ENCODE measurements around the gene FOXR2.

FOXR2 gene

DNA sequence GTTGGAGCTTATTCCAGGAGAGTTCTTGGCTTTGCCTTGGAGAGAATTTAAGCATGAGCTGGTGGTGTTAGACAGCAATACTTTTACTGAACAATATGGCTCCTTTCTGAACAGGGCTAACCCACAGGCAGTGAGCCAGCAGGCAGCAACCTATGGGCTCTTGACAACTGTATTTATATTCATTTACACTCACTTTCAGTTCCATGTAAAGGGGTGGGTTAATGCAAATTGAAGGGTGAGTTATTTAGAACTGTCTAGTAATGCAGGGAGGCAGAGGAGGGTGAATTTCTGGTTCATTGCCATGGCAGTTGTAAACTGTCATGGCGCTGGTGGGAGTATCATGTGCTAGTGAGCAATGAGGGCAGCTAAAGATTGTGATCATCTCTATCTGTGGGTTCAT lies 15.7 kb downstream of the FOXR2 start:
- ATAC-seq: no peak
- TF ChIP-seq, protein P1, sequence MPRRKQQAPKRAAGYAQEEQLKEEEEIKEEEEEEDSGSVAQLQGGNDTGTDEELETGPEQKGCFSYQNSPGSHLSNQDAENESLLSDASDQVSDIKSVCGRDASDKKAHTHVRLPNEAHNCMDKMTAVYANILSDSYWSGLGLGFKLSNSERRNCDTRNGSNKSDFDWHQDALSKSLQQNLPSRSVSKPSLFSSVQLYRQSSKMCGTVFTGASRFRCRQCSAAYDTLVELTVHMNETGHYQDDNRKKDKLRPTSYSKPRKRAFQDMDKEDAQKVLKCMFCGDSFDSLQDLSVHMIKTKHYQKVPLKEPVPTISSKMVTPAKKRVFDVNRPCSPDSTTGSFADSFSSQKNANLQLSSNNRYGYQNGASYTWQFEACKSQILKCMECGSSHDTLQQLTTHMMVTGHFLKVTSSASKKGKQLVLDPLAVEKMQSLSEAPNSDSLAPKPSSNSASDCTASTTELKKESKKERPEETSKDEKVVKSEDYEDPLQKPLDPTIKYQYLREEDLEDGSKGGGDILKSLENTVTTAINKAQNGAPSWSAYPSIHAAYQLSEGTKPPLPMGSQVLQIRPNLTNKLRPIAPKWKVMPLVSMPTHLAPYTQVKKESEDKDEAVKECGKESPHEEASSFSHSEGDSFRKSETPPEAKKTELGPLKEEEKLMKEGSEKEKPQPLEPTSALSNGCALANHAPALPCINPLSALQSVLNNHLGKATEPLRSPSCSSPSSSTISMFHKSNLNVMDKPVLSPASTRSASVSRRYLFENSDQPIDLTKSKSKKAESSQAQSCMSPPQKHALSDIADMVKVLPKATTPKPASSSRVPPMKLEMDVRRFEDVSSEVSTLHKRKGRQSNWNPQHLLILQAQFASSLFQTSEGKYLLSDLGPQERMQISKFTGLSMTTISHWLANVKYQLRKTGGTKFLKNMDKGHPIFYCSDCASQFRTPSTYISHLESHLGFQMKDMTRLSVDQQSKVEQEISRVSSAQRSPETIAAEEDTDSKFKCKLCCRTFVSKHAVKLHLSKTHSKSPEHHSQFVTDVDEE (CRISPR knock-in tag; IDR thresholded peaks at IDR 0.05): no peak
- TF ChIP-seq ESRRG (CRISPR knock-in tag; IDR thresholded peaks at IDR 0.05) (no peak), ZNF8 (CRISPR knock-in tag; IDR thresholded peaks at IDR 0.05) (no peak), CSDC2 (CRISPR knock-in tag; IDR thresholded peaks at IDR 0.05) (no peak), RARB (CRISPR knock-in tag; IDR thresholded peaks at IDR 0.05) (no peak), ZFP30 (CRISPR knock-in tag; IDR thresholded peaks at IDR 0.05) (no peak), OSR1 (CRISPR knock-in tag; IDR thresholded peaks at IDR 0.05) (no peak), TOX (CRISPR knock-in tag; IDR thresholded peaks at IDR 0.05; ENCODE audit: borderline replicate concordance) (no peak), ZFP3 (CRISPR knock-in tag; IDR thresholded peaks at IDR 0.05) (no peak), CSRNP3 (CRISPR knock-in tag; IDR thresholded peaks at IDR 0.05) (no peak), PPARA (CRISPR knock-in tag; IDR thresholded peaks at IDR 0.05; ENCODE audit: borderline replicate concordance) (no peak), PATZ1 (CRISPR knock-in tag; IDR thresholded peaks at IDR 0.05; ENCODE audit: borderline replicate concordance) (no peak), CREB5 (CRISPR knock-in tag; IDR thresholded peaks at IDR 0.05; ENCODE audit: low read depth) (no peak)
- TF ChIP-seq, protein P2, sequence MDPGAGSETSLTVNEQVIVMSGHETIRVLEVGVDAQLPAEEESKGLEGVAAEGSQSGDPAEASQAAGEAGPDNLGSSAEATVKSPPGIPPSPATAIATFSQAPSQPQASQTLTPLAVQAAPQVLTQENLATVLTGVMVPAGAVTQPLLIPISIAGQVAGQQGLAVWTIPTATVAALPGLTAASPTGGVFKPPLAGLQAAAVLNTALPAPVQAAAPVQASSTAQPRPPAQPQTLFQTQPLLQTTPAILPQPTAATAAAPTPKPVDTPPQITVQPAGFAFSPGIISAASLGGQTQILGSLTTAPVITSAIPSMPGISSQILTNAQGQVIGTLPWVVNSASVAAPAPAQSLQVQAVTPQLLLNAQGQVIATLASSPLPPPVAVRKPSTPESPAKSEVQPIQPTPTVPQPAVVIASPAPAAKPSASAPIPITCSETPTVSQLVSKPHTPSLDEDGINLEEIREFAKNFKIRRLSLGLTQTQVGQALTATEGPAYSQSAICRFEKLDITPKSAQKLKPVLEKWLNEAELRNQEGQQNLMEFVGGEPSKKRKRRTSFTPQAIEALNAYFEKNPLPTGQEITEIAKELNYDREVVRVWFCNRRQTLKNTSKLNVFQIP (CRISPR knock-in tag; IDR thresholded peaks at IDR 0.05; ENCODE audit: borderline replicate concordance, low read depth): no peak

DNA sequence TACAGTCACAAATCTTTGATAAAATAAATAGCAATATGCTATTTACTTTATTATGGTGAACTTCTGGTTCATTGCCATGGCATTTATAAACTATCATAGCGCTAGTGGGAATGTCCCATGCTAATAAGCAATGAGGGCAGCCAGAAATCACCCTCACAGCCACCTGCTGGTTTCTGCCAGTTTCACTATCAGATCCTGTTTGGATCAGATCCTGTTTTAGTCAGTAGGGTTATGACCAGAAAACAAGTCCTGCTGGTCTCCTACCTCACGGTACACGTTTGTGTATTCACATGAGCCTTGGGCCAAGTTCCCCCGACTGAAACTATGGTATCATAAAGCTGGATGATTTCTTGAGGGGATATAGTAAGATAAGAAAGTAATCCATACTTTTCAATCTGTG lies 17.7 kb downstream of the FOXR2 start:
- TF ChIP-seq ZNF565 (CRISPR knock-in tag; conservative IDR thresholded peaks at IDR 0.05; ENCODE audit: low read depth) (no peak), ZNF8 (CRISPR knock-in tag; IDR thresholded peaks at IDR 0.05) (no peak), OSR1 (CRISPR knock-in tag; IDR thresholded peaks at IDR 0.05) (no peak), ZNF70 (CRISPR knock-in tag; IDR thresholded peaks at IDR 0.05) (no peak), ZFP3 (CRISPR knock-in tag; IDR thresholded peaks at IDR 0.05) (no peak), TOX (CRISPR knock-in tag; IDR thresholded peaks at IDR 0.05; ENCODE audit: borderline replicate concordance) (no peak), CSRNP3 (CRISPR knock-in tag; IDR thresholded peaks at IDR 0.05) (no peak), CREB5 (CRISPR knock-in tag; IDR thresholded peaks at IDR 0.05; ENCODE audit: low read depth) (no peak), ESRRG (CRISPR knock-in tag; IDR thresholded peaks at IDR 0.05) (no peak), GLIS3 (CRISPR knock-in tag; IDR thresholded peaks at IDR 0.05) (no peak), ZFP30 (CRISPR knock-in tag; IDR thresholded peaks at IDR 0.05) (no peak), ISL1 (CRISPR knock-in tag; IDR thresholded peaks at IDR 0.05) (no peak)
- TF ChIP-seq, protein P1 (CRISPR knock-in tag; IDR thresholded peaks at IDR 0.05): no peak
- TF ChIP-seq, protein P2 (CRISPR knock-in tag; IDR thresholded peaks at IDR 0.05; ENCODE audit: borderline replicate concordance, low read depth): no peak
- no peak for ATAC-seq

Data from SK-N-SH treated with all-trans-retinoic acid at 6 μM for 48 hours (cell line).